Diencephalon (tissue), 1 donor: ENCODE data around the gene KRTAP19-3. TPM values are rescaled to one million over a fixed set of nuclear protein-coding genes. Genes with fewer than 3 reads are reported as not detected.

Experiments
- small RNA-seq: library from RNA; depleted of rRNA; stranded (forward); fragments of <200 nt; gene quantifications from one replicate; pipeline ENCODE3, GENCODE V24; 2014
- total RNA-seq: library from RNA; depleted of rRNA; stranded (reverse); fragments of >200 nt; gene quantifications from one replicate; pipeline ENCODE4 v1.2.3, GENCODE V29; 2014

KRTAP19-3 gene
- not detected for total RNA-seq

GRCh38 chr21:30491963-30492428 lies at the start of gene KRTAP19-3:
KRTAP19-3 (minus strand) TSS chr21:30492013; CDS start chr21:30491957, 56 bp downstream.

GRCh38 chr21:30502041-30502440 lies 10.2 kb upstream of the KRTAP19-3 start, which contains the start of gene KRTAP19-5:
KRTAP19-5 (minus strand) TSS chr21:30502141; CDS start chr21:30502090, 51 bp downstream.

DNA sequence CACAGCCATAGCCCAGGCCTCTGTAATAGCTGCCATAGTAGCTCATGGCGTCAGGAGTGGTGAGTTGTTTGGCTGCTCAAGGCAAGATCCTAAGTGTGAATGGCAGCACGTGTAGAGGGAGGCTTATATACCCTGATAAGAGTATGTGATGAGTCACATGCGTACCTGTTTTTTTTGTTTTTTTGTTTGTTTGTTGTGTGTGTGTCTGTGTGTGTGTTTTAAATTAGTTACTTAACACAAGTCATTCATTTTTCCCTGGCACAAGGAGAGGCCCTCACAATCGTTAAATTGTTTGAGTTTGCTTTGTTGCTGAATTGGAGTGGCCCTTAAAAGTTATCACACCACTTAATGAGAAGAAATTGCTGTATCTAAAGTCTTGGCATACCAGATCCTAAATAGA lies 5.3 kb upstream of the KRTAP19-3 start, which contains the start of gene KRTAP19-4:
Gene KRTAP19-4 (minus strand): TSS at position 101 of the 400 bp plus-strand sequence. CDS start 55 bp downstream, at position 46.

DNA sequence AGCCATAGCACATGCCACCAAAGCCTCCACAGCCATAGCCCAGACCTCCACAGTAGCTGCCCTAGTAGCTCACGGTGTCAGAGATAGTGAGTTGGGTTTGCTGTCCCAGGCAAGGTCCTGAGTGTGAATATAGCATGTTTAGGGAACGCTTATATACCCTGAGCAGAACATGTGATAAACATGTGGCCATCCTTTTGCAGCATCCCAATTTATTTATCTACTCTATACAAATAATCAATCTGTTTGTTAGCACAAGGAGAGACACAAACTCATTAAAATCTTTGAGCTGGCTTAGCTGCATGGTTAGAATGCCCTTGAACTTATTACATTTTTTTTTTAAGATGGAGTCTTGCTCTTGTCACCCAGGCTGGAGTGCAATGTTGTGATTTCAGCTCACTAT lies 4.5 kb downstream of the KRTAP19-3 start, which contains the start of gene KRTAP19-2:
Gene KRTAP19-2 (minus strand): TSS at position 101 of the 400 bp plus-strand sequence. CDS start 88 bp downstream, at position 13.

DNA sequence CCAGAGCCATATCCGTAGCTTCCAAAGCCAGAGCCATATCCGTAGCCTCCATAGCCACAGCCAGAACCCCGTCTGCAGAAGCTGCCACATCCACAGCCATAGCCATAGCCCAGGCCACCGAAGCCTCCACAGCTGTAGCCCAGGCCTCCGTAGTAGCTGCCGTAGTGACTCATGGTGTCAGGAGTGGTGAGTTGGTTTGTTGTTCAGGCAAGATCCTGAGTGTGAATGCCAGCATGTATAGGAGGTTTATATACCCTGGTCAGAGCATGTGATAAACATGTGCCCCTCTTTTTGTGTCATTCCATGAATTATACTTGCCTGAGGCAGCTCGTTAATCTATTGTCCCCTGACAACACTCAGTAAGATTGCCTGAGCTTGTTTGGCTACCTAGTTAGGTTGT lies 11.7 kb downstream of the KRTAP19-3 start, which contains the start of gene KRTAP19-1:
Gene KRTAP19-1 (minus strand): TSS at position 223 of the 400 bp plus-strand sequence. CDS start 50 bp downstream, at position 173.

Small RNA genes lying within 50 kb of the gene (small RNA-seq; reads per million reads assigned to genes)
- gene AP000567.1 (not detected), gene KRTAP19-10P (not detected), gene KRTAP19-11P (not detected), gene KRTAP19-9P (not detected)

Other genes with a start within 250 kb of the KRTAP19-3 start
- not detected for gene KRTAP24-1, start 209.1 kb downstream of the KRTAP19-3 start, total RNA-seq
- not detected for gene KRTAP25-1, start 202.5 kb downstream of the KRTAP19-3 start, total RNA-seq
- not detected for gene KRTAP26-1, start 171.7 kb downstream of the KRTAP19-3 start, total RNA-seq
- gene KRTAP27-1, start 154.3 kb downstream of the KRTAP19-3 start, total RNA-seq = not detected
- not detected for gene KRTAP23-1, start 143.4 kb downstream of the KRTAP19-3 start, total RNA-seq
- not detected for gene KRTAP13-2, start 119.7 kb downstream of the KRTAP19-3 start, total RNA-seq
- not detected for gene KRTAP13-1, start 96.0 kb downstream of the KRTAP19-3 start, total RNA-seq
- not detected for gene KRTAP13-3, start 66.1 kb downstream of the KRTAP19-3 start, total RNA-seq
- gene KRTAP13-4, start 61.8 kb downstream of the KRTAP19-3 start, total RNA-seq = not detected
- gene KRTAP15-1, start 51.7 kb downstream of the KRTAP19-3 start, total RNA-seq = not detected
- gene KRTAP19-1, start 11.6 kb downstream of the KRTAP19-3 start, total RNA-seq = not detected
- gene KRTAP19-2, start 4.6 kb downstream of the KRTAP19-3 start, total RNA-seq = not detected
- not detected for gene KRTAP19-4, start 5.2 kb upstream of the KRTAP19-3 start, total RNA-seq
- not detected for gene KRTAP19-5, start 10.1 kb upstream of the KRTAP19-3 start, total RNA-seq
- not detected for gene KRTAP19-6, start 49.9 kb upstream of the KRTAP19-3 start, total RNA-seq
- gene KRTAP19-7, start 69.3 kb upstream of the KRTAP19-3 start, total RNA-seq = not detected
- not detected for gene KRTAP22-2, start 98.4 kb upstream of the KRTAP19-3 start, total RNA-seq
- gene KRTAP6-3, start 100.4 kb upstream of the KRTAP19-3 start, total RNA-seq = not detected
- gene KRTAP6-2, start 106.9 kb upstream of the KRTAP19-3 start, total RNA-seq = not detected
- not detected for gene KRTAP22-1, start 109.1 kb upstream of the KRTAP19-3 start, total RNA-seq
- not detected for gene KRTAP6-1, start 121.9 kb upstream of the KRTAP19-3 start, total RNA-seq
- not detected for gene KRTAP20-1, start 124.4 kb upstream of the KRTAP19-3 start, total RNA-seq
- gene KRTAP20-4, start 128.6 kb upstream of the KRTAP19-3 start, total RNA-seq = not detected
- gene KRTAP20-2, start 143.2 kb upstream of the KRTAP19-3 start, total RNA-seq = not detected
- gene KRTAP20-3, start 150.9 kb upstream of the KRTAP19-3 start, total RNA-seq = not detected
- gene KRTAP21-3, start 226.8 kb upstream of the KRTAP19-3 start, total RNA-seq = not detected